Thoracic aorta (tissue), 2 donors: ENCODE measurements around the gene NOLC1. TPM values are rescaled to one million over a fixed set of nuclear protein-coding genes. Genes with fewer than 3 reads are reported as not detected.
A peak's percentile ranks its signal among the peaks of the same experiment; 100 is the strongest.

Experiments used
- ATAC-seq: fragments of 150-250 bp; one replicate; pipeline ENCODE4 v1.8.0; 2017; ENCODE audit warnings: low read depth; ENCODE audit not compliant: insufficient number of reproducible peaks, low FRiP score
- DNase-seq: peaks from one replicate; pipeline ENCODE4 v3.0.0-alpha.2; 2020; ENCODE audit warnings: low spot score
- H3K27ac ChIP-seq, 2 donors: fragments of 200-600 bp; sonication (generic); 1 replicate in 1 of 2; 2 replicates in 1 of 2; pipeline ENCODE4 v1.5.1; 2016; ENCODE audit warnings: mild to moderate bottlenecking in 2 of 2, moderate library complexity in 2 of 2
- H3K27me3 ChIP-seq: fragments of 200-600 bp; sonication (generic); replicated peaks from 2 replicates; pipeline ENCODE4 v1.6.0; 2016; ENCODE audit warnings: mild to moderate bottlenecking; ENCODE audit not compliant: insufficient read depth
- H3K36me3 ChIP-seq: fragments of 200-600 bp; sonication (generic); one replicate; pipeline ENCODE4 v1.5.1; 2016
- H3K4me1 ChIP-seq, 2 donors: fragments of 200-600 bp; sonication (generic); 1 replicate in 1 of 2; 2 replicates in 1 of 2; pipeline versions ENCODE4 v1.5.1 to v1.6.0; 2016; ENCODE audit warnings: low read depth in 2 of 2, mild to moderate bottlenecking in 1 of 2; ENCODE audit not compliant: control insufficient read depth in 1 of 2
- H3K4me3 ChIP-seq: fragments of 200-600 bp; sonication (generic); 2 replicates; pipeline ENCODE4 v1.5.1; 2016; ENCODE audit warnings: mild to moderate bottlenecking
- H3K9me3 ChIP-seq: fragments of 200-600 bp; sonication (generic); 2 replicates; pipeline ENCODE4 v1.5.1; 2016
- CTCF ChIP-seq: fragments of 200-600 bp; sonication (generic); IDR thresholded peaks from one replicate; pipeline ENCODE4 v1.5.1; 2019; ENCODE audit warnings: antibody characterized with exemption
- total RNA-seq, 2 donors: library from RNA; depleted of rRNA; stranded (reverse); fragments of >200 nt; gene quantifications; one replicate each; pipeline versions ENCODE4 v1.1.0 to v1.2.3, GENCODE V29; 2016

NOLC1 gene
- total RNA-seq, 2 donors from 2014 or later: 34.1 to 104 TPM

DNA sequence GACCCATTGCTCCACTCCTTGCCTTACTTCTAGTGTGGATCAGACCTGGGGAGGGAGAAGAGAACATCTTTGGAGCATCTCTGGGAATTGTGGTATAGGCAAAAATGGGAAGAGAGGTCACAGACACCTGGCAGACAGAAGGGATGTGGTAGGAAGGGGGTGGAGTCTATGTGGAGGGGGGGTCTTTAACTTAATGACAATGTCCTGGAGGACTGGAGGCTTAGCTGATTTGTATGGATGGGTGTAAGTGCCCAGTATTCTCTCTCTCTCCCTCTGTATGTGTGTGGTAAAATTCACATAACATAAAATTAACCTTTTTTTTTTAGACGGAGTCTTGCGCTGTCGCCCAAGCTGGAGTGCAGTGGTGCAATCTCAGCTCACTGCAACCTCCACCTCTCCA, 29.0 kb upstream of the NOLC1 start:
- H3K4me1 ChIP-seq: peaks cover 13 to 21% of the 10 kb centered on the region in 2 donors
- H3K27me3 ChIP-seq: no peaks in the 10 kb centered on the region
- no peak overlapping the region for H3K4me3 ChIP-seq
- no peak overlapping the region for H3K27ac ChIP-seq
- ATAC-seq (no peak), DNase-seq (no peak)
- TF ChIP-seq CTCF: no peak
- no peaks in the 10 kb centered on the region for H3K36me3 ChIP-seq
- no peaks in the 10 kb centered on the region for H3K9me3 ChIP-seq

DNA sequence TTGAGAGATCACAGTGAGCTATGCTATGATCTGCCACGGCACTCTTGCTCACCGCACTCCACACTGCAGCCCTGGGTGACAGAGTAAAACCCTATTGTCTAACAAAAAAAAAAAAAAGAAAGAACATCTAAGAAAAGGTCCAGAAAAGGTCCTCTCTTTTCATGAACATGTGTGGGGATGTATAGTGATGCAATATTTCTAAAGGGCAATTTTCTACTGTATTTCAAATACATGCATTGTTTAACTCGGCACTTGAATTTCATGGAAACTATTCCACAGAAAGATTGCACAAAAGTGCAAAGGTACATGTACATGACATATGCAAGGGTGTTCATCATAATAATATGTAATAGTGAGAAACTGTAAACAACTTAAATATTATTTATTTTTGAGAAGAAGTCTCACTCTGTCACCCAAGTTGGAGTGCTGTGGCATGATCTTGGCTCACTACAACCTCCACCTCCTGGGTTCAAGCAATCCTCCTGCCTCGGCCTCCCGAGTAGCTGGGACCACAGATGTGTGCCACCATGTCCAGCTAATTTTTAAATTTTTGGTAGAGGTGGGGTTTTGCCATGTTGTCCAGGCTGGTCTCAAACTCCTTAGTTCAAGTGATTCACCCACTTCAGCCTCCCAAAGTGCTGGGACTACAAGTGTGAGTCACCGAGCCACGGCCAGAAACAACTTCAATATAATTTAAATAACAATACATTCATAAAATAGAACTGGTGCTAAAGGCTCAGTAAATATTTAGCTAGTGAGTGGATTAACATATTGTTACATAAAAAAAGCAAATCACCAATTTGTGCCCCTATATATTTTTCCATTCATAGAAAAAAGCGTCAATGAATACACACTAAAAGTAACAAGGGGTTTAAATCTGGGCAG, 20.7 kb upstream of the NOLC1 start:
- Histone ChIP-seq H3K9me3 (no peaks in the 10 kb centered on the region), H3K27ac (peak overlapping the region; percentile 71 to 87), H3K36me3 (no peaks in the 10 kb centered on the region), H3K4me1 (peaks cover 9 to 26% of the 10 kb centered on the region in 2 donors), H3K4me3 (no peak overlapping the region), H3K27me3 (no peaks in the 10 kb centered on the region)
- DNase-seq (no peak), ATAC-seq (no peak)
- no peak for TF ChIP-seq CTCF

GRCh38 chr10:102132193-102132562, 20.0 kb upstream of the NOLC1 start:
- H3K27ac ChIP-seq: peak overlapping the region; percentile 71 to 87
- H3K27me3 ChIP-seq: no peaks in the 10 kb centered on the region
- H3K4me3 ChIP-seq: peak overlapping the region; percentile 89
- DNase-seq (no peak), ATAC-seq (no peak)
- no peaks in the 10 kb centered on the region for H3K36me3 ChIP-seq
- TF ChIP-seq CTCF: no peak
- H3K9me3 ChIP-seq: no peaks in the 10 kb centered on the region
- peaks cover 9 to 26% of the 10 kb centered on the region in 2 donors for H3K4me1 ChIP-seq

GRCh38 chr10:102132563-102133372, 19.4 kb upstream of the NOLC1 start, which contains the start of gene PPRC1:
TSS of gene PPRC1 (plus strand) at chr10:102133040. CDS start at chr10:102133069, 29 bp downstream.
- peak; percentile 91 for TF ChIP-seq CTCF
- H3K27ac ChIP-seq: peak within 1 kb of the TSS; percentile 80 to 87
- DNase-seq (peak; percentile 99), ATAC-seq (peak; percentile 91)
- H3K27me3 ChIP-seq: no peaks in the 10 kb centered on the region
- peaks cover 3% of the 10 kb centered on the region for H3K36me3 ChIP-seq
- H3K9me3 ChIP-seq: no peaks in the 10 kb centered on the region
- H3K4me3 ChIP-seq: peak within 1 kb of the TSS; percentile 89
- peaks cover 9 to 26% of the 10 kb centered on the region in 2 donors for H3K4me1 ChIP-seq
